Measurements from ENCODE around the gene ADAMTS6.

GRCh38 chr5:65506961-65507360 is 25.2 kb upstream of the ADAMTS6 start:
- TF ChIP-seq, protein P1, sequence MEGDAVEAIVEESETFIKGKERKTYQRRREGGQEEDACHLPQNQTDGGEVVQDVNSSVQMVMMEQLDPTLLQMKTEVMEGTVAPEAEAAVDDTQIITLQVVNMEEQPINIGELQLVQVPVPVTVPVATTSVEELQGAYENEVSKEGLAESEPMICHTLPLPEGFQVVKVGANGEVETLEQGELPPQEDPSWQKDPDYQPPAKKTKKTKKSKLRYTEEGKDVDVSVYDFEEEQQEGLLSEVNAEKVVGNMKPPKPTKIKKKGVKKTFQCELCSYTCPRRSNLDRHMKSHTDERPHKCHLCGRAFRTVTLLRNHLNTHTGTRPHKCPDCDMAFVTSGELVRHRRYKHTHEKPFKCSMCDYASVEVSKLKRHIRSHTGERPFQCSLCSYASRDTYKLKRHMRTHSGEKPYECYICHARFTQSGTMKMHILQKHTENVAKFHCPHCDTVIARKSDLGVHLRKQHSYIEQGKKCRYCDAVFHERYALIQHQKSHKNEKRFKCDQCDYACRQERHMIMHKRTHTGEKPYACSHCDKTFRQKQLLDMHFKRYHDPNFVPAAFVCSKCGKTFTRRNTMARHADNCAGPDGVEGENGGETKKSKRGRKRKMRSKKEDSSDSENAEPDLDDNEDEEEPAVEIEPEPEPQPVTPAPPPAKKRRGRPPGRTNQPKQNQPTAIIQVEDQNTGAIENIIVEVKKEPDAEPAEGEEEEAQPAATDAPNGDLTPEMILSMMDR (conservative IDR thresholded peaks at IDR 0.05; ENCODE audit: low read depth in 2 of 2) = no peak
- no peak for TF ChIP-seq POLR2AphosphoS5 (IDR thresholded peaks at IDR 0.05; ENCODE audit: low read depth)
- TF ChIP-seq, protein P2, sequence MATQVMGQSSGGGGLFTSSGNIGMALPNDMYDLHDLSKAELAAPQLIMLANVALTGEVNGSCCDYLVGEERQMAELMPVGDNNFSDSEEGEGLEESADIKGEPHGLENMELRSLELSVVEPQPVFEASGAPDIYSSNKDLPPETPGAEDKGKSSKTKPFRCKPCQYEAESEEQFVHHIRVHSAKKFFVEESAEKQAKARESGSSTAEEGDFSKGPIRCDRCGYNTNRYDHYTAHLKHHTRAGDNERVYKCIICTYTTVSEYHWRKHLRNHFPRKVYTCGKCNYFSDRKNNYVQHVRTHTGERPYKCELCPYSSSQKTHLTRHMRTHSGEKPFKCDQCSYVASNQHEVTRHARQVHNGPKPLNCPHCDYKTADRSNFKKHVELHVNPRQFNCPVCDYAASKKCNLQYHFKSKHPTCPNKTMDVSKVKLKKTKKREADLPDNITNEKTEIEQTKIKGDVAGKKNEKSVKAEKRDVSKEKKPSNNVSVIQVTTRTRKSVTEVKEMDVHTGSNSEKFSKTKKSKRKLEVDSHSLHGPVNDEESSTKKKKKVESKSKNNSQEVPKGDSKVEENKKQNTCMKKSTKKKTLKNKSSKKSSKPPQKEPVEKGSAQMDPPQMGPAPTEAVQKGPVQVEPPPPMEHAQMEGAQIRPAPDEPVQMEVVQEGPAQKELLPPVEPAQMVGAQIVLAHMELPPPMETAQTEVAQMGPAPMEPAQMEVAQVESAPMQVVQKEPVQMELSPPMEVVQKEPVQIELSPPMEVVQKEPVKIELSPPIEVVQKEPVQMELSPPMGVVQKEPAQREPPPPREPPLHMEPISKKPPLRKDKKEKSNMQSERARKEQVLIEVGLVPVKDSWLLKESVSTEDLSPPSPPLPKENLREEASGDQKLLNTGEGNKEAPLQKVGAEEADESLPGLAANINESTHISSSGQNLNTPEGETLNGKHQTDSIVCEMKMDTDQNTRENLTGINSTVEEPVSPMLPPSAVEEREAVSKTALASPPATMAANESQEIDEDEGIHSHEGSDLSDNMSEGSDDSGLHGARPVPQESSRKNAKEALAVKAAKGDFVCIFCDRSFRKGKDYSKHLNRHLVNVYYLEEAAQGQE (IDR thresholded peaks at IDR 0.05; ENCODE audit: unreplicated experiment) = no peak
- TF ChIP-seq, protein P3, sequence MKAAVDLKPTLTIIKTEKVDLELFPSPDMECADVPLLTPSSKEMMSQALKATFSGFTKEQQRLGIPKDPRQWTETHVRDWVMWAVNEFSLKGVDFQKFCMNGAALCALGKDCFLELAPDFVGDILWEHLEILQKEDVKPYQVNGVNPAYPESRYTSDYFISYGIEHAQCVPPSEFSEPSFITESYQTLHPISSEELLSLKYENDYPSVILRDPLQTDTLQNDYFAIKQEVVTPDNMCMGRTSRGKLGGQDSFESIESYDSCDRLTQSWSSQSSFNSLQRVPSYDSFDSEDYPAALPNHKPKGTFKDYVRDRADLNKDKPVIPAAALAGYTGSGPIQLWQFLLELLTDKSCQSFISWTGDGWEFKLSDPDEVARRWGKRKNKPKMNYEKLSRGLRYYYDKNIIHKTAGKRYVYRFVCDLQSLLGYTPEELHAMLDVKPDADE (IDR thresholded peaks at IDR 0.05) = no peak
- no peak for TF ChIP-seq EZH2 (IDR thresholded peaks at IDR 0.05; ENCODE audit: low read depth, unreplicated experiment)
- no peak for TF ChIP-seq EZH2phosphoT487 (IDR thresholded peaks at IDR 0.05; ENCODE audit: unreplicated experiment)
- TF ChIP-seq JUNB (IDR thresholded peaks at IDR 0.05; ENCODE audit: unreplicated experiment) = no peak
- no peak for TF ChIP-seq CREB1 (CRISPR knock-in tag; IDR thresholded peaks at IDR 0.05; ENCODE audit: low read depth)
- no peak for TF ChIP-seq STAT1 (IDR thresholded peaks at IDR 0.05; ENCODE audit: unreplicated experiment)

Measured in GM23338 (cell line).